ENCODE measurements around the gene ZNF740.

DNA sequence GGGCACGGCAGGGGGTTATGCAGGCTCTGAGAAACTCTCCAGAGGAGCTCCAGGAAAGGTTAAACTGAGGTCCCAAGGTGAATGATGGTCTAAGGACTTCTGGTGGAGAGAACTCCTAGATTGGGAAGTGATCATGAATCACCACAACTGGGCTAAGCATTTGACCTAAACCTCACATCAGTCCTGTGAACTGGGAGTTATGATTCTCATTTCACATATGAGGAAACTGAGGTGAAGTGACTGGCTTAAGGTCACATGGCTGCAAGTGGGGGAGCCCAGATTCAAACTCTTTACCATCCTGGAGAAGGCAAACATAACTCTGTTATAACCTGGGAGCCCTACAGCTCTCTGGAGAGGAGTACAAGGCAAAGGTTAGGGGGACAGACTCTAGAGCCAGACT is 47.3 kb downstream of the ZNF740 start:
- TF ChIP-seq EZH2 (IDR thresholded peaks at IDR 0.05; ENCODE audit: borderline replicate concordance, low read length) (no peak), CTCF (IDR thresholded peaks at IDR 0.05; ENCODE audit: low read length) (no peak)
